ENCODE measurements around the gene ISLR.
"Not testable (repeated sequence)": the region's sequence is repeated elsewhere in the genome, so short reads cannot be mapped to it uniquely, and the experiment has no call there.

DNA sequence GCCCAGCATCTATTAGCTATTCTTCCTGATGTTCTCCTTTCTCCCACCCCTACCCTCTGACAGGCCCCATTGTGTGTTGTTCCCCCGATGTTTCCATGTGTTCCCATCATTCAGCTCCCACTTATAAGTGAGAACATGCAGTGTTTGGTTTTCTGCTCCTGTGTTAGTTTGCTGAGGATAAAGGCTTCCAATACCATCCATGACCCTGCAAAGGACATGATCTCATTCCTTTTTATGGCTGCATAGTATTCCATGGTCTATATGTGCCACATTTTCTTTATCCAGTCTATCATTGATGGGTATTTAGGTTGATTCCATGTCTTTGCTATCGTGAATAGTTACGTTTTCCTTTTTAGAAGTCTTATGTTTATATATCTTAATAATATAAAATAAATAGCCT lies 13.1 kb upstream of the ISLR start:
- TF ChIP-seq EZH2 (IDR thresholded peaks at IDR 0.05; ENCODE audit: borderline replicate concordance, low read depth, low read length, severe bottlenecking), result not testable (repeated sequence)
- TF ChIP-seq, protein P1, sequence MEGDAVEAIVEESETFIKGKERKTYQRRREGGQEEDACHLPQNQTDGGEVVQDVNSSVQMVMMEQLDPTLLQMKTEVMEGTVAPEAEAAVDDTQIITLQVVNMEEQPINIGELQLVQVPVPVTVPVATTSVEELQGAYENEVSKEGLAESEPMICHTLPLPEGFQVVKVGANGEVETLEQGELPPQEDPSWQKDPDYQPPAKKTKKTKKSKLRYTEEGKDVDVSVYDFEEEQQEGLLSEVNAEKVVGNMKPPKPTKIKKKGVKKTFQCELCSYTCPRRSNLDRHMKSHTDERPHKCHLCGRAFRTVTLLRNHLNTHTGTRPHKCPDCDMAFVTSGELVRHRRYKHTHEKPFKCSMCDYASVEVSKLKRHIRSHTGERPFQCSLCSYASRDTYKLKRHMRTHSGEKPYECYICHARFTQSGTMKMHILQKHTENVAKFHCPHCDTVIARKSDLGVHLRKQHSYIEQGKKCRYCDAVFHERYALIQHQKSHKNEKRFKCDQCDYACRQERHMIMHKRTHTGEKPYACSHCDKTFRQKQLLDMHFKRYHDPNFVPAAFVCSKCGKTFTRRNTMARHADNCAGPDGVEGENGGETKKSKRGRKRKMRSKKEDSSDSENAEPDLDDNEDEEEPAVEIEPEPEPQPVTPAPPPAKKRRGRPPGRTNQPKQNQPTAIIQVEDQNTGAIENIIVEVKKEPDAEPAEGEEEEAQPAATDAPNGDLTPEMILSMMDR (IDR thresholded peaks at IDR 0.05; ENCODE audit: borderline replicate concordance, extremely low read depth, low read length, poor library complexity, severe bottlenecking), result not testable (repeated sequence)
